HG03108 (cell line): ENCODE measurements around the gene TIMP1.

Experiments used
- ATAC-seq: cut with Tn5 transposase; IDR thresholded peaks from one replicate; pipeline ENCODE4 v1.9.1; 2021; ENCODE audit warnings: moderate library complexity; ENCODE audit not compliant: unreplicated experiment

Gene TIMP1

DNA sequence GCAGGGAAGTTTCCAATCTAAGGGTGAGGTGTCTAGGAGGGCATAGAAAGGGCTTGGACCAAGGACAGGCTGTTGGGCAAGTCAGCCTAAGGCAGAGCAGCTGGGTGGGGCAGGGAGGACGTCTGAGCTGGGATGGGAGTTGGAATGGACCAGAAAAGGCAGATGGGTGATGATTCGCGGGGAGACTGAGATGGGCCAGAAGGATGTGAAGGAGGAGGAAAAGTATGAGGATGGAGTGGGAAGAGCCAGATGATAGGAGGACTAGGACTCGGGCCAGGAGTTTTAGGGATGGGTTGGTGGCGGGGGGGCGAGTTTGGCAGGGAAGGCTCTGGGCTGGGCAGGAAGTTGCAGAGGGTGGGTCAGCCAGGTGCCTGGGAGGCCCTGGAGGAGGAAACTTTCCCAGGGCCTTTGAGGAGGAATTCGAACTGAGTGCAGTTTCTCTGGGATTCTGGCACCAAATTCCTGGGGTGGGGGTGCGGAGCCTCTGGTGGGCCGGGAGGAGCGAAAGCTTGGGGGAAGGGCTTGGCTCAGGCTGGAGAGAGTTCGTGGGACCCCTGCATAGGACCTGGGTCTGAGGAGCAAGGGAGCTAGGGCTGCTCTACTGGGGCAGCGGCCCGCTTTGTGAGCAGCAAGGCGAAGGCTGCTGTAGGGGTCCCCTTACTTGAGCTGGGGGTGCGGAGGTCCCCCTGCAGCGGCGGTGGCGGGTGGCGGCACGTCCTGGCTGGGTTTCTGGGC lies 8.7 kb upstream of the TIMP1 start:
- ATAC-seq, result no peak

GRCh38 chrX:47574076-47574546 lies 8.1 kb upstream of the TIMP1 start:
- ATAC-seq, result no peak

DNA sequence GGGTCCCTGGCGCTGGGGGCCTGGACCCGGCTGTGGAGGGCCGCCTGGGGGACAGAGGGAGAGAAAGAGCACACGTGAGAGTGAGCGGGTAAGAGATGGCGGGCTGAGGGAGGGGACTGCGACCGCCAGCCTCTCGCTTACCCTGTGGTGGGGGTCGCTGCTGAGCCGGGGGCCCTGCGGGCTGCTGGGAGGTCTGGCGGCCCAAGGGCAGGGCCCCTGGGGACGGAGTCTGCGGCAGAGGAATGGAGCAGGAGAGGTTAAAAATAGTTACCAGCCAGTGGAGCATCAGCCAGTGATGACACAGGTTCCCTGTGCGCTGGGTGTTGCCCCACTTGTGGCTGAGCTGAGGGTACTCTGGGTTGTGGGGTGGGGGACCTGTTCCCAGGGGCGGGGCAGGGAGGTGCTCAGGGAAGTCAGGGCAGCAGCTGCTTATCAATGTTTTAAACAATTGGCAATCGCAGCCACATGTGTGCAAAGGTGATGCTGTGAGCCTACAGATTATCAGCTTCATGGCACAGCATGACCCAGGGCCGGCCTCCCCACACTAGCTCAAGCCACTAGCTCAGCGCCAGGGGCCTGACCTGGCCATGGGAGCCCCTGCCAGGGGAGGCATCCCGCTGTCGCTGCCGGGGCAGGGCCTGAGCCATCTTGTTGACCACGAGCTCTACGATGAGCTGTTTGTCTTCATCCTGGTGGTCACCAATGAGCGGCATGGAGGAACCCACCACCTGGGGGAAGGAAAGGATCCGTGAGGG lies 7.5 kb upstream of the TIMP1 start:
- no peak for ATAC-seq

DNA sequence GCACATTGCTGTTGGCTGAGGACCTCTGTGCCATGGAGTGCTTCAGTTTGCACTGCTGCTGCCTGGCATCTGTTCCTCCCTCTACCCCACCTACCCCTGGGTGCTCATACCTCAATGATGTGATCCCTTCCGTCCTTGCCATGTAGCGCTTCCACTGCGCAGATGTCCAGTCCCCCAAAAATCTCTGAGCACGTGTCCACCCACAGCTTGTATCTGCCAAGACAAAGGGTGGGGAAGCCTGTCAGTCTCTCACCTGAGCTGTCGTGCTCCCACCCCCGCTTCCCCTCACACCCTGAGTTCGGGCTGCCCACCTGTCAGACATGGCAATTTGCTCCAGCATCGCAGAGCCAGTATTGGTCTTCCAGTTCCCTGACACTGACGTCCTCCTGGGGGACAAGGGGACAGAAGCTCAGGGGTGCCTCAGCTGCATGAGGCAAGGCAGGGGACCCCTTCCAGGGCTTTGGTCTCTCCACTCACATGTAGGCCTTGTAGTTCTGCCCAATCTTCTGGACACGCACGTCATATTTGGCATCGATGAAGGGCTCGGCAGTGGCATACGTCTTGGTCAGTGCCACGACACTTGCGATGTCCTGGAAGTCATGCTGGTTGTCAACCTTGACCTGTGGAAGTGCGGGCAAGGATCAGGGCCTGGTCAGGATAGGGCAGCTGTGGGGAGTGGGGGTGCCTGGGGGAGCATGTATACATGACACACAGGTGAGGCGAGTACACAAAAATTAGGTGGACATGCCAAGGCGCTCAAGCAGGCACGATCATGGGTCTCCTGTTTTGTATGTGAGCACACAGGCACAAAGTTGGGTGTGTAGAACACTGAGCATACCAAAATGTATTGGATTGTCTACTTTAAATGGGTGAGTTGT lies 6.0 kb upstream of the TIMP1 start:
- ATAC-seq, result no peak

DNA sequence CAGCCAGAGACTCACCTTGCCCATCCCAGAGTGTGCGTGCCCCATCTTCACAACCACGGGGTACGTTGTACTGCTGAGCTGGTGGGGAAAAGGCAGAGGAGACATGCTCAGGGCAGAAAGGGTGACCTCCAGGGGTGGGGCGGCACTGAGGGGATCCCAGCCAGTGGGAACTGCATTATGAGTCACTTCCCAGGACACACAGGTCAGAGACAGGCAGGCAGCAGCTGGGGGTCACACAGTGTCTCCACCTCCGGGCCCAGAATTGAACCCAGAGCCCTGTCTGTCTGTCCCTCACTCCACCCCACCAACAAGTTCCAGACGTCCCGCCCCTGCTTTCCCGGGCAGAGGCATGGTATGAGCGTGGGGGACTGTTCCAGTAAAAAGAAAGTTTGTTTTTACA lies 4.8 kb upstream of the TIMP1 start:
- no peak for ATAC-seq

- no peak for ATAC-seq
These were observed 4.3 kb upstream of the TIMP1 start for GRCh38 chrX:47577901-47578300.

- ATAC-seq, result no peak
These were observed 3.5 kb upstream of the TIMP1 start for GRCh38 chrX:47578692-47579091.

DNA sequence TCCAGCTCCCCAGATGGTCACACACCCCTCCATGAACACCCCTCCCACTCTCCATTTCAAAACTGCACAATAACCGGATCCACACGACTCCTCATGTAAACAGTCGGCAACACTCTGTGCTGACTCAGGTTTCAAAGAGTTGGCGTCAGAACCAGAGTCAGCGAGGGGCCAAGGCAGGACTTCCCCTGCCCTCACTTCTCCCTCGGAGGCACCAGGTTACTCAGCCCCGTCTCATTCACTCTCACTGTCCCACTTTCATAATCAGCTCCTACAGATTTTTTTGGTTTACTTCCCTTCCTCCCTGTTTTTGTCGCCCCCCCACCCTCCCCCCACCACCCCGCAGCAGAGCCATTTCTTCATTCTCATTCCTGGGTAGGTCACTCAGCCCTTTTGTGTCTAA lies 2.7 kb upstream of the TIMP1 start:
- no peak for ATAC-seq

DNA sequence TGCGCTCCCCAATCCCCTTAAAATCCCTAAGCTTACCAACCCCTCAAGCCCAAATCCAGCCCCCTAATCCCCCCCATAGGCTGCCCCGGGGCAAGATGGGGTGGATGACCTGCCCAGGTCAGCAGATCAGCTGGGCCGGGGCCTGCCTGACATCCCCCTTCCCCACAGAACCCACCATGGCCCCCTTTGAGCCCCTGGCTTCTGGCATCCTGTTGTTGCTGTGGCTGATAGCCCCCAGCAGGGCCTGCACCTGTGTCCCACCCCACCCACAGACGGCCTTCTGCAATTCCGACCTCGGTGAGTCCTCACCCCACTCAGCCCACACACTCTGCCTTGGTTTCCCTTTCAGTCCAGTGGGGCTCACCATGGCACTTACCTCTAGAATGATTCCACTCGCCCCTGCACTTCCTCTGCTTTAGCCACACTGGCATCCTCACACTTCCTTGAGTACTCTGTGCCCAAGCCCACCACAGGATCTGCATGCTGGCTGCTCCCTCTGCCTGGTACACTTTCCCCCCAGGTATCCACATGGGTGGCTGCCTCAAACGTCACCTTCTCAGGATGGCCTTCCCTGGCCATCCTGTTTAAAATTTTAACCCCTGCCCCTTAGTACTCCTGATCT lies 1.1 kb downstream of the TIMP1 start:
- ATAC-seq, result no peak

DNA sequence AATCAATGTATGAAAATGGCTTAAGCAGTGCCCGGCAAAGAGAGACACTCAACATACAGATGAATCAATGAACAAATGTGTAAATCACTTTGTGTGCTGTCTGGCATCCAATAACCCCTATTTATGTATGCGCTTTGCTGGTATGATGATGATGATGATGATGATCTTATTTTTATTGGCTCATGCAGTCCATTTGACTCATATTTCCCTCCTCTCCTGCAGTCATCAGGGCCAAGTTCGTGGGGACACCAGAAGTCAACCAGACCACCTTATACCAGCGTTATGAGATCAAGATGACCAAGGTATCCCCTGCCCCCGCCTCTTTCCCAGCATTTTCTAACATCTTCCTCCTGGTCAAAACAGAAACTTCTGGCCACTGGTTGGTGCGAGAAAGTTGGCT lies 2.5 kb downstream of the TIMP1 start:
- no peak for ATAC-seq

DNA sequence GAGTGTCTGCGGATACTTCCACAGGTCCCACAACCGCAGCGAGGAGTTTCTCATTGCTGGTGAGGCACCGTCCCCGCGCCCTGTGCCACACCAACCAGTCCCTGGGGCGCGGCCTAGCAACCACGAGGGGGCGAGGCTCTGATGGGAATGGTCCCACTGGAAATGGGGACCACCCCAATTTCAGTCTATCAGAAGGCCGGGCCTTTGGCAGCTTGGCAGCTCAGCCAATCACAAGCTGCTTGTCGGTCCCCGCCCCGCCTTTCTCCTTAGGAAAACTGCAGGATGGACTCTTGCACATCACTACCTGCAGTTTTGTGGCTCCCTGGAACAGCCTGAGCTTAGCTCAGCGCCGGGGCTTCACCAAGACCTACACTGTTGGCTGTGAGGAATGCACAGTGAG lies 3.0 kb downstream of the TIMP1 start:
- ATAC-seq, result no peak

DNA sequence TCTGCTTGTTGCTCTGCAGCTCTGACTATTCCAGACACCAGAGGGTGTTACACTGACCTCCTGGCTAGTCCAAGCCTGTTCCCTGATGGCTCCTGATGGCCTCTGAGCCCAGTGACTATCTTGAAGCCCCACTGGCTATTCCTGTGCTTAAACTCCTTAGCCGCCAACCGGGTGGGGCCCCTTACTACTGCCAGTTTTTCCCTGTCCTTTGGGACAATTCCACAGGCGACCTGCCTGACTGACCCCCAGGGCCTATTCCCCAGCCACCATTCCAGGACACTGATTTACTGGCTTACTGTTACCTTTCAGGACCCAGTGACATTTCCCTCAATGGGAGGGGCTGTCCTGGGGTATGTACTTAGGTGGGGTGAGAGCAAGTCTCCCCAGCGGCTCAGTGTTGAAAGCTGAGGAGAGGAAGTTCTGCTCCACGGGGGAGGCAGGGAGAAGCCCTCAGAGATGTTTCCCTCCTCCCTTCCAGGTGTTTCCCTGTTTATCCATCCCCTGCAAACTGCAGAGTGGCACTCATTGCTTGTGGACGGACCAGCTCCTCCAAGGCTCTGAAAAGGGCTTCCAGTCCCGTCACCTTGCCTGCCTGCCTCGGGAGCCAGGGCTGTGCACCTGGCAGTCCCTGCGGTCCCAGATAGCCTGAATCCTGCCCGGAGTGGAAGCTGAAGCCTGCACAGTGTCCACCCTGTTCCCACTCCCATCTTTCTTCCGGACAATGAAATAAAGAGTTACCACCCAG lies 4.0 kb downstream of the TIMP1 start:
- no peak for ATAC-seq

GRCh38 chrX:47587091-47587891 lies 5.1 kb downstream of the TIMP1 start:
- no peak for ATAC-seq

- no peak for ATAC-seq
These were observed 5.9 kb downstream of the TIMP1 start for GRCh38 chrX:47587906-47588735.

- ATAC-seq, result no peak
These were observed 8.7 kb downstream of the TIMP1 start for GRCh38 chrX:47590984-47591383.

- ATAC-seq, result no peak
These were observed 11.3 kb downstream of the TIMP1 start for GRCh38 chrX:47593522-47593921.

GRCh38 chrX:47595716-47596251 lies 13.5 kb downstream of the TIMP1 start:
- ATAC-seq, result no peak

DNA sequence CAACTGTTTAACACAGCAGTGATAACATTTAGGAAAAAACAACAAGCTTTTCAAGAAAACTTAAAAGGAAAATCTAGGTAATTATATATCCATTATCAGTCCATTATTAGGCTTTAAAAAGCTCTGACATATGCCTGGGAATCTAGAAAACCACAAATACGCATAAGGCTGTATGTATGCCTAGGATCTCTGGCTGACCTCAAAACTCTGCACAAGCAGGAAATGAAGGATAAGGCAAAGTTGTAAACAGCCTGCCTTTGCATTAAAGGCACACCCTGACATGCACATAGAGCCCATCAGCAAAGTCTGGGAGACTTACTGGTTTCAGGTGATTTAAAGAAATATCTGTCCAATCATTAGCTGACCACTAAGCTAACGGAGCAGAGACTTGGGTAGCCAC lies 14.0 kb downstream of the TIMP1 start:
- no peak for ATAC-seq
